PC-9 (cell line): ENCODE results near the gene ACP6. TPM values are rescaled to one million over a fixed set of nuclear protein-coding genes. Genes with fewer than 3 reads are reported as not detected.
A peak's percentile ranks its signal among the peaks of the same experiment; 100 is the strongest.

Source experiments
- BruUV-seq: library from RNA; stranded (reverse); fragments of 400-500 nt; replicated peaks from 2 replicates; lab custom pipeline; 2021; lab: Mats Ljungman, UMichigan
- CTCF ChIA-PET: fragments of 300-600 bp; sonication (Branson Sonifier 250); formaldehyde crosslinking; loops from one replicate; lab custom pipeline; 2022; ENCODE audit warnings: antibody characterized with exemption; lab: Charles Lee
- POLR2A ChIA-PET: fragments of 300-600 bp; sonication (Branson Sonifier 250); formaldehyde crosslinking; loops from one replicate; lab custom pipeline; 2022; ENCODE audit warnings: antibody characterized with exemption; ENCODE audit not compliant: unreplicated experiment; lab: Charles Lee
- DNase-seq, 2 experiments: peaks; one replicate each; pipeline versions ENCODE4 v3.0.0 to v3.0.0-alpha.2; 2015 to 2022; ENCODE audit warnings: mixed read lengths in 1 of 2
- H2AFZ ChIP-seq: fragments of 200-600 bp; sonication (generic); 2 replicates; pipeline ENCODE4 v1.8.1; 2017; ENCODE audit warnings: antibody characterized with exemption
- H3F3A ChIP-seq: fragments of 200-600 bp; sonication (generic); 2 replicates; pipeline ENCODE4 v1.8.1; 2017; ENCODE audit warnings: antibody characterized with exemption, mild to moderate bottlenecking, low read depth; ENCODE audit not compliant: insufficient read depth
- H3K27ac ChIP-seq: fragments of 200-600 bp; sonication (generic); 2 replicates; pipeline ENCODE4 v1.6.1; 2016; ENCODE audit warnings: mixed run types
- H3K27me3 ChIP-seq: fragments of 200-600 bp; sonication (generic); 2 replicates; pipeline ENCODE4 v1.6.1; 2016; ENCODE audit warnings: low read depth, mixed run types; ENCODE audit not compliant: insufficient read depth
- H3K36me3 ChIP-seq: fragments of 200-600 bp; sonication (generic); 2 replicates; pipeline ENCODE4 v1.6.1; 2016; ENCODE audit warnings: low read depth, mixed run types
- H3K4me1 ChIP-seq: fragments of 200-600 bp; sonication (generic); replicated peaks from 2 replicates; pipeline ENCODE4 v1.6.1; 2016; ENCODE audit warnings: mixed run types; ENCODE audit not compliant: insufficient read depth
- H3K4me2 ChIP-seq: fragments of 200-600 bp; sonication (generic); 2 replicates; pipeline ENCODE4 v1.6.1; 2017; ENCODE audit warnings: mixed run types
- H3K4me3 ChIP-seq: fragments of 200-600 bp; sonication (generic); 2 replicates; pipeline ENCODE4 v1.6.1; 2016; ENCODE audit warnings: mixed run types
- H3K79me2 ChIP-seq: fragments of 200-600 bp; sonication (generic); 2 replicates; pipeline ENCODE4 v1.6.1; 2017; ENCODE audit warnings: low read depth, mixed run types
- H3K9me2 ChIP-seq: fragments of 200-600 bp; sonication (generic); 2 replicates; pipeline ENCODE4 v1.8.1; 2017; ENCODE audit warnings: mild to moderate bottlenecking; ENCODE audit not compliant: insufficient read depth
- H3K9me3 ChIP-seq: fragments of 200-600 bp; sonication (generic); 2 replicates; pipeline ENCODE4 v1.8.1; 2016; ENCODE audit warnings: low read depth; ENCODE audit not compliant: insufficient read depth
- H4K20me1 ChIP-seq: fragments of 200-600 bp; sonication (generic); 2 replicates; pipeline ENCODE4 v1.8.1; 2017; ENCODE audit not compliant: insufficient read depth
- CTCF ChIP-seq: fragments of 200-600 bp; sonication (generic); conservative IDR thresholded peaks from 2 replicates; pipeline ENCODE4 v1.6.1; 2017; ENCODE audit warnings: mixed run types, antibody characterized with exemption, mild to moderate bottlenecking, moderate library complexity
- EZH2 ChIP-seq: fragments of 200-600 bp; sonication (generic); IDR thresholded peaks from 2 replicates; pipeline ENCODE4 v1.8.0; 2017; ENCODE audit warnings: antibody characterized with exemption, low read depth
- intact Hi-C: fragments of 100-400 bp; cut with micrococcal nuclease; formaldehyde crosslinking; loops from one replicate; pipeline ENCODE4 v1.10.0; 2022; ENCODE audit not compliant: unreplicated experiment
- total RNA-seq: library from RNA; stranded (reverse); gene quantifications from 2 replicates; pipeline ENCODE4 v1.2.3, GENCODE V29; 2021

Gene ACP6
- total RNA-seq, 1 experiment from 2014 or later: 71.4 TPM

GRCh38 chr1:147628441-147628840, 41.9 kb downstream of the ACP6 start:
- ChIA-PET CTCF (no interaction called here), POLR2A (no interaction called here)
- Histone ChIP-seq H2AFZ (no peak overlapping the region), H3K9me3 (no peaks in the 10 kb centered on the region), H4K20me1 (no peaks in the 10 kb centered on the region), H3F3A (peaks cover 42% of the 10 kb centered on the region; the same call in 1 of the 2 replicates), H3K79me2 (no peaks in the 10 kb centered on the region), H3K27me3 (no peaks in the 10 kb centered on the region), H3K4me2 (no peak overlapping the region), H3K9me2 (no peaks in the 10 kb centered on the region), H3K4me1 (no peaks in the 10 kb centered on the region), H3K36me3 (peaks cover 23% of the 10 kb centered on the region; the same call in 1 of the 2 replicates), H3K27ac (0 out of 2 replicates have a peak overlapping the region, but pooled peaks have one; percentile 9), H3K4me3 (no peak overlapping the region)
- intact Hi-C loops: loop anchor here (1.0 kb wide), 1 partner anchor 264 kb away; no protein-coding TSS in a partner anchor
- no peak for DNase-seq
- no TSS peak for BruUV-seq
- TF ChIP-seq EZH2: no peak
- no peak for TF ChIP-seq CTCF

DNA sequence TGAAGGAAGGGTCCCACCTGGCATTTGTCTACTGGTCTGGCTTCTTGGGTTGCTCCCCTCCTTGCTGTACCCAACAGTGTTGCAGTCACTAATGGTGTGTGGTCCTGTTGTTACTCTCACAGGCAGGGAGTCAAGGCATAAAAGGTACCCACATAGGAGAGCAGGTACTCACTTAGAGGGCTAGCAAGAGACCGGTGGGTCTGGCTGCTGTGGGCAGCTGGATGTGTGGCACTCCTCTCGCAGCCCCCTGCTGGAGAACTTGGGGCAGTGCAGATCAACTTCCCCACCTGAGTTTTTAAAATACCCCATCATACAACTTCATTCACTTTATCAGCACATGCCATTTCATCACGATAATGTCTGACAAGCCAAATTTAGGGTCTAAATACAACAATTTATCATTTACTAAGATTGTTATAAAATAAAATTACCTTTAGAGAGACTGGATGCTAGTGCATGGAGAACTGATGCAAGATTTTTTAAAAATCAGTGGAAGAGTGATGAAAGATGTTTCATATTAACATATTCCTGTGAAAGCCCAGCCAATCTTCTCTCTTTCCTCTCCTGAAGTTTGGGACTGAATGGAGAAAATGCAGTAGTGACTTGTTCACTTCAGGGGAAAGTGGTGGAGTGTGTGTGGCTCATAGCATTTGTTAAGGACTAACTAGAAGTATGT, 42.8 kb downstream of the ACP6 start:
- Histone ChIP-seq H4K20me1 (no peaks in the 10 kb centered on the region), H3K9me2 (no peaks in the 10 kb centered on the region), H3K27me3 (no peaks in the 10 kb centered on the region), H3K4me2 (no peak overlapping the region), H2AFZ (no peak overlapping the region), H3K36me3 (peaks cover 29% of the 10 kb centered on the region; the same call in 1 of the 2 replicates), H3K4me3 (no peak overlapping the region), H3F3A (peaks cover 51% of the 10 kb centered on the region; the same call in 1 of the 2 replicates), H3K9me3 (no peaks in the 10 kb centered on the region), H3K27ac (0 out of 2 replicates have a peak overlapping the region, but pooled peaks have one; percentile 9), H3K4me1 (no peaks in the 10 kb centered on the region), H3K79me2 (no peaks in the 10 kb centered on the region)
- intact Hi-C loops: loop anchor here (1.0 to 2.0 kb wide), 4 partner anchors 13 to 265 kb away; no protein-coding TSS in a partner anchor
- no TSS peak for BruUV-seq
- DNase-seq: peak in 1 of 2 experiments; percentile 25
- CTCF ChIA-PET: interaction anchor here (0.6 to 1.0 kb wide), 3 partner anchors 134 to 266 kb away, joined by 3 to 9 read pairs (median 3); no protein-coding TSS in a partner anchor
- no peak for TF ChIP-seq EZH2
- TF ChIP-seq CTCF: peak; percentile 94
- POLR2A ChIA-PET: no interaction called here

DNA sequence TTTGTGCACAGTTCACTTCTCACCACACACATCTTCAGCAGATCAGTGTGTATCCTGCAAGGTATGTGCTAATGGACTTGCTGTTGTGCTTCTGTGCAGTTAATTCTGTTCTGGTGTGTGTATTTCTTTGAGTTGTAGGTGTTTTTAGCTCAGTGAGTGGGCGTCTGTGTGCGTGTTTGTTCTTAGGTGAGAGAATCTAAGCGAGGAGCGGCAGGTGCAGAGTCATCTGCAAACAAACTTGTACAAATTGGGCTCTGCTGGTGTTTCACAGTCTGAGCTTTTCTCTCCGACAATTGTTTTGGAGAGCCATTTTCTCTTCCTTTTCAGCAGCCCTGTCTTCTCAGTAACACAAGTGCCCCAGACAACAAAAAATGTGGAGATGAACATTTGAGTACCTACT, 43.6 kb downstream of the ACP6 start:
- Histone ChIP-seq H3F3A (peaks cover 58% of the 10 kb centered on the region; the same call in 1 of the 2 replicates), H2AFZ (no peak overlapping the region), H3K27ac (no peak overlapping the region), H3K9me2 (no peaks in the 10 kb centered on the region), H3K4me3 (no peak overlapping the region), H3K36me3 (peaks cover 32% of the 10 kb centered on the region; the same call in 1 of the 2 replicates), H3K4me2 (no peak overlapping the region), H3K27me3 (no peaks in the 10 kb centered on the region), H3K79me2 (no peaks in the 10 kb centered on the region), H4K20me1 (no peaks in the 10 kb centered on the region), H3K9me3 (no peaks in the 10 kb centered on the region), H3K4me1 (no peaks in the 10 kb centered on the region)
- intact Hi-C loops: loop anchor here (1.0 to 2.0 kb wide), 3 partner anchors 14 to 131 kb away; no protein-coding TSS in a partner anchor
- DNase-seq: no peak
- ChIA-PET CTCF (no interaction called here), POLR2A (no interaction called here)
- no TSS peak for BruUV-seq
- TF ChIP-seq EZH2: no peak
- no peak for TF ChIP-seq CTCF
